HTR-8/SVneo (cell line): Measurements from ENCODE around the gene SLC22A14.
"Not testable (repeated sequence)": the region's sequence is repeated elsewhere in the genome, so short reads cannot be mapped to it uniquely, and the experiment has no call there.

ENCODE experiments used
- DNase-seq: peaks from one replicate; pipeline ENCODE4 v3.0.0; 2011; ENCODE audit warnings: low spot score, mixed read lengths; ENCODE audit not compliant: insufficient read length
- FAIRE-seq: peaks from 2 replicates; lab custom pipeline; 2011; peaks lifted over from hg19 to GRCh38; lab: Jason Lieb, UNC

The SLC22A14 gene

DNA sequence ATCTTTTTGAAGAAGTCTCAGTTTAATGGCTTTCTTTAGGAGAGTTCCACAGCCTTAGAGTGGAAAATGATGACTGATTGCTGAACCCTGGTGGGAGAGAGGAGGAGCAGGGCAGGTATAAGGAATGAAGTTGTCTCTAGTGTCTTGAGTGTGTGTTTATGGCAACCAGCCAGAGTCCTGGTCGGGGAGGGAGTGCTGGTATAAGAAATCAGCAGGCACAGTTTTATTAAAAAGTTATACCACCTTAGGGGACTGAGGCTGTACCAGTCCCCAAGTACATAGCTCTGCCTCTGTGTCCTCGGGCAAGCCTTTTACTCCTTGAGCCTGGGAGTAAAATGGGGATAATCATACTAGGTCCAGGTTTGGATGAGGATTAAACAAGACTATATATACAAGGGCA, 29.8 kb downstream of the SLC22A14 start:
- FAIRE-seq = no peak

GRCh38 chr3:38312356-38312755, 30.3 kb downstream of the SLC22A14 start:
- no peak for FAIRE-seq
- no peak for DNase-seq

More for the DNA sequence above, 29.8 kb downstream of the SLC22A14 start:
- no peak for DNase-seq

- DNase-seq = no peak
- FAIRE-seq = no peak
Measured at GRCh38 chr3:38313263-38313662, 31.2 kb downstream of the SLC22A14 start.

DNA sequence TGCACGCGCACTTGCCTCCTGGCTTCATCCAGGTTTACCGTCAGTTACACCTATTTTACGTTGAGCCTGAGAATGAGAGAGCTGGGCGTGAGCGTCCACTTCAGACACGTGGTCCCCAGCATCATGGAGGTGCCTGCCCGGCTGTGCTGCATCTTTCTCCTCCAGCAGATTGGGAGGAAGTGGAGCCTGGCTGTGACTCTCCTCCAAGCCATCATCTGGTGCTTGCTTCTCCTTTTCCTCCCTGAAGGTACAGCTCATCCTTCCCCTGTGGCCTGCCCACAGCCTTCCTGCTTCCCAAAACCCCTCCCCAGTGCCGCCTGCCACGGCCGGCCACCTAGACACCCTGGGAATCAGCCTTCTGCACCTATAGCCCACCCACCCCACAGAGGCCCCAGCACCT, 31.6 kb downstream of the SLC22A14 start:
- FAIRE-seq (no peak), DNase-seq (no peak)

DNA sequence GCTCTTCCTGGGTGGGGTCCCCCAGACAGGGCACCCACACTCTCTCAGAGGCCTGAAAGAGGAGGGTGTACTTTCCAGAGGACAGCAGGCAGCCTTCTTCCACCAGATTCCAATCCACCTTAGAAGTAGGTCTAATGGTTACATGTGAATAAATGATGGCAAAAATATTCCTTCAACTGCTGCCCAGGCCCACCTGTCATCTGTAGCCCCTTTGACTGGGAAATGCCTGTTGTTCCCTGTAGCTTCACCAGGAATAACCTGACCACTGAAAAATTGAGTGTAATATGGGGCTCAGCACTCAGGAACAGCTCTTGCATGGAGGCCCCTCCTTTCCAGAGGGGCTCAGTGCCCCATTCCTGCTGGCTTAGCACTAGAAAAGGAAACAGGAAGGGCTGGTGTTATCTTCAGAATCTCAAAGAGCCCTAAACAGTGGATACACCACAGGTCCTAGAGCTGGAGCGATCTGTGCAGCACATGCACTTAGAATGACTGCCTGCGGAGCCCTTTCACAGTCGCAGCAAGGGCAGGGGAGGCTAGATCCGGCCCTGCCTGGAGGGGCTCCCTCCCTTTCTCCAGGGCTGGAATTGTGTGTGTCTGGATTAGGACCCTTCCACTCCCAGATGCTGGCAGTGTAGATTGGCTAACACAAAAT, 32.1 kb downstream of the SLC22A14 start:
- DNase-seq = no peak
- FAIRE-seq = no peak

DNA sequence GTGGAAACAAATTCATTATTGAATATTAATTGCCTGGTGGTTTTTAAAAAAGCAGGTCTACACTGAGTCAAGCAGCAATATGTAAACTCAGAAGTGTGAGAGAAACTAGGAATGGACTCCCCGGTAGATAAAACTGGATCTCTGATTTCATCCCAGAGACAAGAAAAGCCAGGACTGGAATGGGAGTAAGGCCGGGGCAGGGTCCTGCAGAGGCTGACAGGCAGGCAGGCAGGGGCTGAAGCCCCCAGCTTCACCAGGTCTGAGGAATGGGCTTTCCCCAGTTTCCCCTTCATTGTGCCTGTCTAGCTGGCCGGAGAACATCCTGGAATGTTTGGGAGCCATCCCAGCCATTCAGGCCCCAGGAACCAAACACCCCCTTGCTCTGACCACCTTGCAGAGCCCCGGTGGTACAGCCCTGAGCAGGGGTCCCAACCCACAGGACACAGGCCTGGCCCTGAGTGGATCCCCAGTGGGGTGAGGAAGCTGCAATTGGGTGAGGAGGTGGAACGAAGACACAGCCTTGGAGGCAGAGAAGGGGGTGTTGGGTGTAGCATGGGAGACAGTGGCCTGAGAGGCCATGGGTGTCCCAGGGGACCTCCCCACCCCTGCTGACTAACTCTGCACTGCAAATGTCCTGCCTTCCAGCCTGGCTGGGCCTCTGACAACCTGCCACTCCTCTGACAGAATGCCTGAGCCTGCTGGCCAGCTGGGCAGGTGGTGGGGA, 32.8 kb downstream of the SLC22A14 start:
- FAIRE-seq (no peak), DNase-seq (no peak)

DNA sequence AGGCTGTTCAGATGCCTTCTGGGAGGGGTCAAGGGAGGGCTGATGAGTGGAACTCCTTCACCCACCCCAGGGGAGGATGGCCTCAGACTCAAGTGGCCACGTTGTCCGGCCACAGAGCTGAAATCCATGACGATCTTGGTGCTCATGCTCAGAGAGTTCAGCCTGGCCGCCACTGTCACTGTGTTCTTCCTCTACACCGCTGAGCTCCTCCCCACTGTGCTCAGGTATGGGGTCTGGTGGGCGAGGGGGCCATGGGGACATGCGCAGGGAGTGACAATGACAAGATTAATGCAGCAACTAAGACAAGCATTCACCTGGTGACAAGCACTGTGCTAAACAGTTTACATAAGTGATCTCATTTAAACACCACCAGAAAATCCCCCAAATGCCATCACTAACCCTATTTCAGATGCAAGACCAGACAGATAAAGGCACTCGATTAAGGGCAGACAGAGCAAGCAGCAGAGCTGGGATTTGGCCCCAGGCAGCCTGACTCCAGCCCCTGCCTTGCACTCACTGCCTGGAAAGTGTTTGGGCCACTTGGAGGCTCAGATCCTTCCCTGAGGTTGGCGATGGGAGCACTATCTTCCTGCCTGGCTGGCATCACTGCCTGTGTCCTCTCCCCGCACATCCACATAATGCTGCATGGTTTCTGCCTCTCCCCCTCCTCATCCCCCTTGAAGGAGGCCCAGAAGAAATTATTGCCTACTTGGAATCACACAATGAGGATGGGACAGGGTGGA, 33.6 kb downstream of the SLC22A14 start:
- no peak for DNase-seq
- FAIRE-seq = no peak

DNA sequence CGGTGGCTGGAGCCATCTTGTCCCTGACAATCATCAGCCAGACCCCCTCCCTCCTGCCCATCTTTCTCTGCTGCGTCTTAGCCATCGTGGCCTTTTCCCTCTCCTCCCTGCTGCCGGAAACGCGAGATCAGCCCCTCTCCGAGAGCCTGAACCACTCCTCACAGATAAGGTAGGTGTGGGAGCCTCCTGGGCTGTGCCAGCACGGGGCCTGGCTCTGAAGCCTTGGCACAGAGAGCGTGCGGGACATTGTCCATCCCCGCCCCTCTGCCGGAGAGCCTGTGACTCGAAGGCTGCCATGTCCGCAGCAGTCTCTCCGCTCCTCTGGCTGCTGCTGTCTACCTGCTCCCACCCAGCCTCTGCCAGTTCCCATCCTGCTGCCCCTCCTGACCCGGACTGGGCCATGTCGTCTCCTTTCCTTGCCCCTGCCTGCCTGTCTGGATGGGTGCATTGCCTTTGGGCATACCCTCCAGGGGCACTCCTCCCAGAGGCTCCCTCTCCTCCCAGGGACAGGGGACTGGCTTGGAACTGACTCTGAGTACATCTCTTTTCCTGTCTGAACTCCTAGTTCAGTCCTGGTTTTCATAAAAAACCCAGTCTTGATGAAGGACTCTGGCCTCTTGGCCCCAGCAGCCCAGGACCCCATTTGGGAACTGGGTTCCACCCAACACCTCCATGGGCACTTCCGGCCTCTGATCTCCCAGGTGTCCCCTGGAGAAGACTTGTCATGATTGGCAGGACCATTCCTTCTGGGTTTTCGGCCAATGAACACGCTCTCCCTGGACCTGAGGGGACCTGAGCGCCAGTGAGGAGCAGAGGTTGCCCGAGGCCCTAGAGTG, 34.5 kb downstream of the SLC22A14 start:
- FAIRE-seq = no peak

GRCh38 chr3:38317192-38317759, 35.2 kb downstream of the SLC22A14 start:
- FAIRE-seq = no peak
- no peak for DNase-seq

More for the DNA sequence above, 34.5 kb downstream of the SLC22A14 start:
- DNase-seq = no peak

DNA sequence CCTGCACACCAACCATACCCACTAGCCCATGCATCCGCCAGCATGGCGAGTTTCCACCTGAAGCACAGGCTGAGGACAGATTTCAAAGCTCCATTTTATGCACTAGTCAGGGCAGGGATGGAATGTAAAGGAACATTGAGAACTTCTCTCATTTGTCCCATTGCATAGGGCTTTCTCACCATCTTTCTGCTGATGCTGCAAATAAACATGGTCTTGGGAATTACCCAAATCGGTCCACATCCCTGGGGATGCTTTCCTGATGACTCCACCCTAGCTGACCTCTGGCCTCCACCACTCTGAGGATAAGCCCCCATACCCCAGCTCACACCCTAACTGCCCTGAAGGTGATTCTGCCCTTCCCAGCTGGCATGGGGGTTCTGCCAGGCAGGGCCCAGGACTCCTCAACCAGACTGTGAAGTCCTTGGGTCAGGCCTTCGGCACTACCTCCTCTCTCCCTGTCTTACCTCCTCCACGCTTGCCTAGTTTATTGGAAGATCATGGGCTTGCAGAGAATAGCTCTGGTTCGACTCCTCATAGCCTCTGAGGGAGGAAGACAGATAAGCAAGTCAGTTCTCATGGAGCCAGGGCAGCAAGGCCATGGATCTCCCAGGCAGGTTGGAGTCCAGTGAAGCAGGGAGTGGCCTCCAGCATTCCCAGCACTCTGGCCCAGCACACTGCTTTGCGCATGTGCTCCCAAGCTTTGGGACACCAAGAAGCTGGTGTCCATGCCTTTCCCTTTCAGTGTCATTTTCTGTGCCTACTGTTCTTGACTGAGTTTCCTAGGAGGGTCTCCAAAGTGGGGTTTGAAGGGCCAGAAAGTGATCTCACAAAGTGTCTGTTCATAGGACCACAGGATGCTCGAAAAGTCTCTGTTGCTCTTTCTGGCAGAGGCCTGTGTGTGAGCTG, 36.9 kb downstream of the SLC22A14 start:
- DNase-seq = no peak

DNA sequence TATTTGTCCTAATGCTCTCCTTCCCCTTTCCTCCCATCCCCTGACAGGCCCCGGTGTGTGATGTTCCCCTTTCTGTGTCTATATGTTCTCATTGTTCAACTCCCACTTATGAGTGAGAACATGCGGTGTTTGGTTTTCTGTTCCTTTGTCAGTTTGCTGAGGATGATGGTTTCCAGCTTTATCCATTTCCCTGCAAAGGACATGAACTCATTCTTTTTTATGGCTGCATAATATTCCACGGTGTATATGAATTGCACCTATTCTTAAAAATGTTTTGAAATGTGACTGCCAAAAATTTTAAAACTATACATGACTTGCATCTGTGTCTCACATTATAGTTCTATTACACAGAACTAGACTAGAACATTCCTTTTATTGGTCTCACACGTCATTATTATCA, 38.5 kb downstream of the SLC22A14 start:
- FAIRE-seq, DNase-seq: not testable (repeated sequence)

More for the DNA sequence above, 36.9 kb downstream of the SLC22A14 start:
- no peak for FAIRE-seq

DNA sequence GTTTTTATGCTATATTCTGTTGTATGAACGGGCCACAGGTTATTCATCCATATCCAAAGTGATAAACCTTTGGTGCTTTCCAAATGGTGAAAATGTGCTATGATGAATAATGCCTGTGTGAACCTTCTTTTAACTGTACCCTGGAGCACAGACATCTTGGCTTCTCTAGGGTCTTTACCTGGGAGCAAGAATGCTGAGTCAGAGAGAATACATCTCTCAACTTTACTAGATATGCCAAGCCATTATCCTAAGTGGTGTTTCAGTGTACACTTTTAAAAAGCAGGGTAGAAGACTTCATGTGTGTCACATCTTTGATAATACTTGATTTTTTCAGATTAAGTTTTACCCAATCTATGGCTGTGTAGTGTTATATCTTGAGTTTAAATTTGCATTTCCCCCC, 41.0 kb downstream of the SLC22A14 start:
- no peak for DNase-seq
- FAIRE-seq = no peak

GRCh38 chr3:38325256-38325655, 43.2 kb downstream of the SLC22A14 start:
- FAIRE-seq (no peak), DNase-seq (no peak)

GRCh38 chr3:38327335-38328009, 45.4 kb downstream of the SLC22A14 start:
- peak; percentile 25 for DNase-seq
- no peak for FAIRE-seq

DNA sequence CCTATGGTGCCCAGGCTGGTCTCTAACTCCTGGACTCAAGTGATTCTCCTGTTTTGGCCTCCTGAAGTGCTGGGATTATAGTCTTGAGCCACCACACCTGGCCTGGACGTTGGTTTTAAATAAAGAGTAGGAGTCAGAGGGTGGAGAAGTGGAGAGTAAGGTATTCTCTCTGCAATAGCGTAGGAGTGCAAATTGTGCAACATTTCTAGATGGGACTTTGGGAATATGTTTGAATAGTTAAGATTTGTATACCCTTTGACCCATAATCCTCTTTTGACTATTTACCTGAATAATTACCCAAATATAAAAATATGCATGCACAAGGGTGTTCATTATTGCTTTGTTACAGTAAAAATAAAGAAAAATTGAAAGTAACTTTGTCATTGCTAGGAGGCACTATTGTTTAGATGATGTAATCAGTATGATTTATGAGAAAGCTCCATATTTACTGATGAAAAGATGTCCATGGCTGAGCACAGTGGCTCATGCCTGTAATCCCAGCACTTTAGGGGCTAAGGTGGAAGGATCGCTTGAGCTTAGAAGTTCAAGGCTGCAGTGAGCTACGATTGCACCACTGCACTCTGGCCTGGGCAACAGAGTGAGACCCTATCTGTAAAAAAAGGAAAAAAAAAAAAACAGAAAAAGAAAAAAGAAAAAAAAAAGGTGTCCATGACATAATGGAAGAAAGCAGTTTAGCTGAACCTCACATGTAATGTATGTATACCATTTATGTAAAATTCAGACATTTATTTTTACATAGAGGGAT, 49.3 kb downstream of the SLC22A14 start:
- no peak for DNase-seq
- FAIRE-seq = no peak

DNA sequence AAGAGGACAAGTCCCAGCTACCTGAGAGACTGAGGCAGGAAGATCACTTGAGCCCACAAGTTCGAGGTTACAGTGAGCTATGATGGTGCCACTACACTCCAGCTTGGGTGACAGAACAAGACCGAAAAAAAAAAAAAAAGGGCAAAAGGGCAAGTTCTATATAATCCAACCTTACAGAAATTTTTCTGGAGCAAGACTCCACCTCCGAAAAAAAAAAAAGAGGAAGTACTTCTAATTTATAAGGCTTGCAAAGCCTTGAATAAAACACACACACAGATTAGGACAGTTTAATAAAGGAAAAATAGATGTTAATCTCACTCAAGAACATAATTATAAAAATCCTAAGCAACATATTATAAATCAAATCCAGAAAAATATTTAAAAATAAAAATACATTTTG, 50.1 kb downstream of the SLC22A14 start:
- FAIRE-seq (no peak), DNase-seq (no peak)

GRCh38 chr3:38334142-38335055, 52.3 kb downstream of the SLC22A14 start:
- DNase-seq (no peak), FAIRE-seq (no peak)
